SK-N-SH treated with all-trans-retinoic acid at 6 μM for 48 hours (cell line): Measurements from ENCODE around the gene TERB1.

Experiments
- ARNTL ChIP-seq: fragments of 450-650 bp; formaldehyde crosslinking; IDR thresholded peaks from 2 replicates; pipeline ENCODE4 v1.5.0; 2020; ENCODE audit warnings: low read depth, mild to moderate bottlenecking, moderate library complexity, borderline replicate concordance
- CSDC2 ChIP-seq: fragments of 250-450 bp; sonication (Bioruptor Pico); IDR thresholded peaks from 2 replicates; pipeline ENCODE4 v1.5.0; 2020; ENCODE audit warnings: mild to moderate bottlenecking, moderate library complexity
- PATZ1 ChIP-seq: fragments of 250-450 bp; sonication (Bioruptor Pico); IDR thresholded peaks from 2 replicates; pipeline ENCODE4 v1.8.0; 2020; ENCODE audit warnings: mild to moderate bottlenecking, moderate library complexity, borderline replicate concordance
- POU6F1 ChIP-seq: fragments of 250-450 bp; sonication (Bioruptor Pico); IDR thresholded peaks from 2 replicates; pipeline ENCODE4 v1.8.0; 2021; ENCODE audit warnings: low read depth, mild to moderate bottlenecking, moderate library complexity, borderline replicate concordance
- TOX ChIP-seq: fragments of 250-450 bp; sonication (Bioruptor Pico); IDR thresholded peaks from 2 replicates; pipeline ENCODE4 v1.8.0; 2021; ENCODE audit warnings: mild to moderate bottlenecking, moderate library complexity, borderline replicate concordance
- ZFP3 ChIP-seq: fragments of 250-450 bp; sonication (Bioruptor Pico); IDR thresholded peaks from 2 replicates; pipeline ENCODE4 v1.5.0; 2020; ENCODE audit warnings: mild to moderate bottlenecking, moderate library complexity

- TF ChIP-seq CSDC2, result no peak
- TF ChIP-seq TOX, result no peak
- no peak for TF ChIP-seq ARNTL (CRISPR knock-in tag)
- no peak for TF ChIP-seq POU6F1
- TF ChIP-seq ZFP3 (CRISPR knock-in tag), result no peak
- no peak for TF ChIP-seq PATZ1 (CRISPR knock-in tag)
Measured at GRCh38 chr16:66845080-66845410, 43.7 kb upstream of the TERB1 start.
